8988T (cell line): ENCODE results near the gene STK11.
A peak's percentile ranks its signal among the peaks of the same experiment; 100 is the strongest.

Experiments used
- DNase-seq: peaks from one replicate; pipeline ENCODE4 v3.0.0; 2011

Gene STK11

GRCh38 chr19:1275260-1275975 lies 69.8 kb downstream of the STK11 start, which contains the start of gene FAM174C:
TSS of gene FAM174C (plus strand) at chr19:1275530. CDS start at chr19:1275550, 20 bp downstream.
- peak; percentile 98 for DNase-seq

DNA sequence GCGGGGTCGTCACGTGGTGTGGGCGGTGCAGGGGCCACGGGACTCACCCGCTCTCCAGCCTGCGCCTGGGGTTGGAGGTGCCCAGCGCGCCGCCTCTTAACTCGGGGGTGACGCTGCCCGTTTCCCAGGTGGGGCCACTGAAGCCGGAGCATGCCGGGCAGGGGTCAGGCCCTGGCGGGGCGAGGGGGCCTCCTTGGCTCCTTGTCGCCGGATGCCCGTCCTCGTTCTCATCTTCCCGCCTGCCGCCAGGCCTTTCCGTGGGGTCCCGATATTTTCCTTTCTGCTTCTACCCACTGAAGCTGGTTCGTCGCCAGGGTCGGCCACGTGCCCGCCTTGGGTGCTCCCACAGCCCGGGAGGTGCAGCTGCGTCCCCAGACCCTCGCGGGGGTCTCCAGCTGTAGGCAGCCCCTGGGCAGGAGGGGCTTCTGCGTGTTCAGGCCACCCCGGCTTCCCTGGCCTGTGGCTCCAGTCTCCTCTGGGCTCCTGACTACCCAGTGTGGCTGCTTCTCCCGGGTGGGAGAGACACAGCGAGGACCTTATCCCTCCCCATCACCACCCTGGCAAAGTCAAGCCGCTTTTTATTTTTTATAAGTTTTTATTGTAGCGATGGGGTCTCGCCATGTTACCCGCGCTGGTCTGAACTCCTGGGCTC lies 70.5 kb downstream of the STK11 start:
- no peak for DNase-seq

GRCh38 chr19:1276628-1277022 lies 71.0 kb downstream of the STK11 start:
- DNase-seq, result no peak

DNA sequence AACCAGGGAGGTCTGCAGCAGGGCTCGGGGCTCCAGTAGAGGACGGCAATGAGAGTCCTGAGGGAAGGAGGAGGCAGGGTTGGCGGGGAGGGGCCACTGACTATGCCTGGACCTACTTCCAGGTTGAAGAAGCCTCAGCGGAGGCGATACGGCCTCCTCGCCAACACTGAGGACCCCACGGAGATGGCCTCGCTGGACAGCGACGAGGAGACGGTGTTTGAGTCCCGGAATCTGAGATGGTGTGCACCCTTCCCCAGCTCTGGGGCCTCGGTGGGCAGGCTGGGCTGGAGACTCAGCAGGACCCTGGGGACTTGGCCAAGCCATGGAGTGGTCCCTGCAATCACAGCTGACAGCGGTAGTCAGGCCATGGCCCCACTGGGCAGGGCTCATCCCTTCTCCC lies 71.5 kb downstream of the STK11 start:
- no peak for DNase-seq
